NCI-H1436 (cell line): ENCODE results near the gene PLCG1.

Experiments
- DNase-seq: peaks from one replicate; lab custom pipeline; 2025; lab: John Stamatoyannopoulos, UW

The PLCG1 gene

DNA sequence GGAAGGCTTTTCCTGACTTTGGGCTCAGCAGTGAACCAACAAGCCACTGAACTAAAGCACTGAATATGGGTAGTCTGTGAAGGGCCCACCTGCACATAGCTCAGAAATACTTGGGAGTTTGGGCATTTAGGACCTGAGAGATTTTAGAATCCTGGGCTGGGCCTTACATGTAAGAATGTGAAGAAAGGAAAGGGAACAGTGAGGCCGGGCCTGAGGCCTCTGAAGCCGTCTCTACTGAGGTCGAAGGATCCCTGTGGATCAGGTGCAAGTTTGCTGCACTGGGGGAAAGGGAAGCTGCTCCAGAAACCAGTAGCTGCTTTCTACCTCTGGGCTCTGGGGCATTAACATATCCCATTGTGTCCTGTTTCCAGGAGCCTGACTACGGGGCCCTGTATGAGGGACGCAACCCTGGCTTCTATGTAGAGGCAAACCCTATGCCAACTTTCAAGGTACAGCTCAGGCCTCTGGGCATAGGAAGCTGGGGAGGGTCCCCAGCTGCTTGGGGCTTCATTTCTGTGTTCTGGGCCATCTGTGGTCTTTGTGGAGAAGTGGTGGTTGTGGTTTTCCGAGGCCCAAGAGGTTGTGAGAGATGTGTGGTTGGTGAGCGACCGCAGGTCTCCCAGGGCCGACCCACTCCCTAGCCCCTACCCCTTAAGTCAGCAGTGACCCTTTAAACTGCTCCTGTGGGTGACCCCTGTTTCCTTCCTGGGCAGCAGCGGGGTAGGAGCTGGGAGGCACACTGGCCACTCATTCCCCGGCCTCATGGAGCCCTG lies 30.3 kb downstream of the PLCG1 start:
- DNase-seq, result no peak

DNA sequence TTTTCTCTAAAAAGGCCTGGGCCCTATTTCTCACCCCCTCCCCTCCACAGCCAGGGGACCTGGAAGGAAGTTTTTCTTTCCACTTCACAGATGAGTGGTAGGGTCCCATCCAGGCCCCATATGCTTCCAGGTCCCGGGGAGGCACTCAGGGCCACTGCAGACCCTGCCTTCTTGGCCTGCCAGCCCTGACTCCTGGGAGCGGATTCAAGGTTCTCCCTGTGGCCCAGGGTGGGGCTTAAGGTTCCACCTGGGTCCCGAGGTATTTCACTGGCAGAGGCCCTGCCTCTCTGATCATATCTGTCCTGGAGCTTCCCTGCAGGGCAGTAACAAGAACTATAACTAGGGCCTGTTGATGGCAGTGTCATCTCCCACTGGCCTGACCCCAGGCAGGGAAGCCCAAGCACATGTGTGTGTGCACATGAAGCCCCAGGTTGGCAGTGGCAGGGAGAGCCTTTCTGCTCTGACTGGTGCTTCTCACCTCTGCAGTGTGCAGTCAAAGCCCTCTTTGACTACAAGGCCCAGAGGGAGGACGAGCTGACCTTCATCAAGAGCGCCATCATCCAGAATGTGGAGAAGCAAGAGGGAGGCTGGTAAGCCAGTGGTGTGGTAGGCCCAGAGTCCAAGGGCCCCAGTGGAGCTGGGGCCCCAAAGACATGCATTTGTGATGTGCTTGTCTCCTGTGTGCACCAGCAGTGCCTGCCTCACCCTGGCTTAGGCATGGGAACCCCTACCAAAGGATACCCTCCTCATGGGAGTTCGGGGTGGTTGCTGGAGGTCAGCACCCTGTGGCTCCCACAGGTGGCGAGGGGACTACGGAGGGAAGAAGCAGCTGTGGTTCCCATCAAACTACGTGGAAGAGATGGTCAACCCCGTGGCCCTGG lies 31.2 kb downstream of the PLCG1 start:
- DNase-seq, result no peak

DNA sequence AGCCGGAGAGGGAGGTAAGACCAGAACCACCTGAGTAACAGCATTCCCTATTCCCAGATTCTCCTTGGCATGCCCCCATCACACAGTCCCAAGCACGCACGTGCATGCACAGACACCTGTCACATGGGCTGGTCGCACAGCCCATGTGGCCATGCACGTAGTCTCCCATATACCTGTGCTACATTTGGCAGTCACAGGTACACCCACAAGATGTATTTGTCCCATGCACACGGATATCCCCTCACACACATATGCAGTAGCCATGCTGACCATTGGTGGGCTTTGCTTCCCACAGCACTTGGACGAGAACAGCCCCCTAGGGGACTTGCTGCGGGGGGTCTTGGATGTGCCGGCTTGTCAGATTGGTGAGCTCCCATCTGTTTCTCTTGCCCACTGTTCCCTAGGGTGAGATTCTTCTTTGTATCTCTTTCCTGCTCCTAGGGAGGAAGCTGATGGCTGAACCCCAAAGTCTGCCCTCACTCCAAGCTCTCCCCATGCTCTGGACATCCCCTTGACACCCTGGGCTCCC lies 31.9 kb downstream of the PLCG1 start:
- DNase-seq, result no peak

DNA sequence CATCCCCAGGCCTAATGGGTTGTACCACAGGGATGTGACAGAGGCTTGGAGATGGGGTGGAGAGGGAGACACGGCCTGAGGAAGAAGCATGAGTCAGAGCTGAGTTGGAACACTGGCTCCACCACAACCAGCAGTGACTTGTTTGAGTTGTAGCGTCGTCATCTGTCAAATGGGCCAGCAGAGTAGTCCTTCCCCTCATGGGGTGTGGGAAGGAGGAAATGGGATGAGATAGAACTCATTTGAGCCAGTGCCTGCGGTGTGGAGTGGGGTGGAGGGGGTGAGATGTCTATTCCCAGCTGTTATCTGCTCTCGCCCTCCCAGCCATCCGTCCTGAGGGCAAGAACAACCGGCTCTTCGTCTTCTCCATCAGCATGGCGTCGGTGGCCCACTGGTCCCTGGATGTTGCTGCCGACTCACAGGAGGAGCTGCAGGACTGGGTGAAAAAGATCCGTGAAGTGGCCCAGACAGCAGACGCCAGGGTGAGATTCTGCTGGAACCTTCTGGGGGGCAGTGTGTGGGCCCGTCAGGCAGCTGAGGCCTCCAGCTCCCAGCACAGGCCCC lies 32.5 kb downstream of the PLCG1 start:
- DNase-seq, result no peak

DNA sequence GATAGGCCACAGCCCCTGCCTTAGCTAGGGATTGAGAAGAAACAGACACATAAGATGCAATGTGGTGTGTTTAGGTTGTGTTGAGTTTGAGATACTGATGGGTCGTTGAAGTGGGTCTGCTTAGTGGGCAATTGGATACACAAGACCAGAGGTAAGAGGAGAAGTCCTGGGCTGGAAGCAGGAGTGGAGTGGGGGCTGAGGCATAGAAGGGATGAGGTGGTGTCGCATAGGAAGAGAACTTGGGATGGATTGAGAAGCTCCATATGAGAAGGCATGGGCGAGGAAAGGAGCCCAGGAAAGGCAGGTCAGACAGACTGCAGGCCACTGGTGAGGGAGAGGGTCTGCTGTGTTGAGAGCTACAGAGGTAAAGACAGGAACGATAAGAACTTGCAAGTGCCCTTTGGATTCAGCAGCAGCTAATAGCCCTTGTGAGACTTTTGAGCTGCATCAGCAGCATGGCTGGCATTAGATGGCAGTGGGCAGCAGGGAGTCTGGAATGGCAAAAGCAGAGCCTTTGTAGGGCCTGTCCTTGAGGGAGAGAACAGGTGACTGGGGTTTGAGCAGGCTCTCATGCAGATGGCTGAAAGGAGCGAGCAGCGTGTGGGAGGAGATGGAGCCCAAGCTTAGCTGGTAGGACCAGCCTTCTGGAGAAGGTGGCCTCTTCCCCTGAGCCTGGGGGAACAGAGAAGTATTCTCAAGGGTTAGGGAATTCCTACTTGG lies 33.2 kb downstream of the PLCG1 start:
- DNase-seq, result no peak

DNA sequence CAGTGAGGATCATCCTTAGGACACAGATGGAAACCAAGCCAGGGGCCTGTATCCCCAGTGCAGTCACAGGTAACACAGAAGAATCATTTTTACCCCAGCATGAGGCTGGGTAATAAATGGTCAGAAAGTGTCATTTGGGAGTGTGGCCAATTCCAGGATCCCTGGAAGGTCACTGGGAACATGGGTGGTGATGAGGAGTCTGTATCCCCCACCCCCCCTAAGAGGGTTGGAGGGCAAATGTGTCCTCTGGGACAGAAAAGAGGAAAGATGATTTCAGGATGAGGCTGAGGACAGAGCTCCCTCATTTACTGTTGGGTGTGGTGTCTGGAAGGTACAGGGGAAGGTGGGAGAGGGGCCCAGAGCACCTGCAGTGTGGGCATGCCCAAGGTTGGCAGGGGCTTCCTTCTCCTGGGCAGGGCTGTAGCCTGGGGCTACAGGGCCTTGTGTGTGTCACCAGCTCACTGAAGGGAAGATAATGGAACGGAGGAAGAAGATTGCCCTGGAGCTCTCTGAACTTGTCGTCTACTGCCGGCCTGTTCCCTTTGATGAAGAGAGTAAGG lies 34.5 kb downstream of the PLCG1 start:
- DNase-seq, result no peak

DNA sequence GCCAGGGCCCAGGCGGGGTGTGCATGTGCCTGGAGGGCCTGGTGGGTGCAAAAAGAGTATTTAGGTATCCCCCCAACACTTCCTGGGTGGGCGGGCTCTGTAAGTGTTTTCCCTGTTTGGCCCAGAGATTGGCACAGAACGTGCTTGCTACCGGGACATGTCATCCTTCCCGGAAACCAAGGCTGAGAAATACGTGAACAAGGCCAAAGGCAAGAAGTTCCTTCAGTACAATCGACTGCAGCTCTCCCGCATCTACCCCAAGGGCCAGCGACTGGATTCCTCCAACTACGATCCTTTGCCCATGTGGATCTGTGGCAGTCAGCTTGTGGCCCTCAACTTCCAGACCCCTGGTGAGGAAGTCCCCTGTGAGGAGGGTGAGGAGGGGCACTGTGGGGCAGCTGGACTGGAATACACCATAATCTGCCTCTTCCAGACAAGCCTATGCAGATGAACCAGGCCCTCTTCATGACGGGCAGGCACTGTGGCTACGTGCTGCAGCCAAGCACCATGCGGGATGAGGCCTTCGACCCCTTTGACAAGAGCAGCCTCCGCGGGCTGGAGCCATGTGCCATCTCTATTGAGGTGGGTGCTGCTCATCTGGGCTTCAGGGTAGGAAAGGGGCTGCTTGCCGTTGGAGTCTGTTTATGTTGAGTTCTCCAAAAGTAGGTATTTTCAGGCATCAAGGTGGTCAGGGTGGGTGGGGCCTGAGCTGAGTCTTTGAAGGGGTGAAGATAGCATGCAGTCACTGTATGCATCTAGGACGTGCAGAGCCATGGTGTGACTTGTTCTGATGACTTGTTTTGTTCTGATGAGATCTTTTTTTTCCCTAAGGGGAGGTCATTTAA lies 35.2 kb downstream of the PLCG1 start:
- DNase-seq, result no peak

DNA sequence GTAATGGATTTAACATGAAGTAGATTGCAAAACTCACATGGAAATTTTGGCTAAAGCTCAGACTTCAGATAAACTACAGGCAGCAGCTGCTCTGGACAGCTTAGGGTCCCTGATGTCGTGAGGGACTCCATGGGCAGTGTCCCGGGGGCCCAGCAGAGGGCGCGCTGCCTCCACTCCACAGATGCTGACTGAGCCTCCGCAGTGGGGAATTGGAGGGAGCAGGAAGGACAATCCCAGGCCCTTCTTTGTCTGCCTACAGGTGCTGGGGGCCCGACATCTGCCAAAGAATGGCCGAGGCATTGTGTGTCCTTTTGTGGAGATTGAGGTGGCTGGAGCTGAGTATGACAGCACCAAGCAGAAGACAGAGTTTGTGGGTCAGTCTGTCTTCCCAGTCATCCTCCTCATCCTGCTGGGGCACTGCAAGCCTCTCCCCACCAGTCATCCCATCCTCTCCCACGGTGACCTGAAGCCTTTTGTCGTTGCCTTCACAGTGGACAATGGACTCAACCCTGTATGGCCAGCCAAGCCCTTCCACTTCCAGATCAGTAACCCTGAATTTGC lies 35.9 kb downstream of the PLCG1 start:
- peak; percentile 47 for DNase-seq

DNA sequence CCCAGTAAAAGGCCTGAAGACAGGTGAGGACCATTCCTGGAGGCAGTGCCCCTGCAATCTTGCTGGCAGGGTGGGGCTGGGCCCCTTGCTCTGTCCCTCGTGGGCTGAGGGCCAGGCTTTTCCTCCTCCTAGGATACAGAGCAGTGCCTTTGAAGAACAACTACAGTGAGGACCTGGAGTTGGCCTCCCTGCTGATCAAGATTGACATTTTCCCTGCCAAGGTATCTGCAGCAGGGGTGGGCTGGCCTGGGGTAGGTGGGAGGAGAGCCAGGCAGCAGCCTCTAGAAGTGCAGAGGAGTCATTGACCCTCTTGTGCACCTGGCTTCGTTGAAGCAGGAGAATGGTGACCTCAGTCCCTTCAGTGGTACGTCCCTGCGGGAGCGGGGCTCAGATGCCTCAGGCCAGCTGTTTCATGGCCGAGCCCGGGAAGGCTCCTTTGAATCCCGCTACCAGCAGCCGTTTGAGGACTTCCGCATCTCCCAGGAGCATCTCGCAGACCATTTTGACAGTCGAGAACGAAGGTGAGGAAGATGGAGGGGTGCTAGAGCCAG lies 36.5 kb downstream of the PLCG1 start:
- no peak for DNase-seq

DNA sequence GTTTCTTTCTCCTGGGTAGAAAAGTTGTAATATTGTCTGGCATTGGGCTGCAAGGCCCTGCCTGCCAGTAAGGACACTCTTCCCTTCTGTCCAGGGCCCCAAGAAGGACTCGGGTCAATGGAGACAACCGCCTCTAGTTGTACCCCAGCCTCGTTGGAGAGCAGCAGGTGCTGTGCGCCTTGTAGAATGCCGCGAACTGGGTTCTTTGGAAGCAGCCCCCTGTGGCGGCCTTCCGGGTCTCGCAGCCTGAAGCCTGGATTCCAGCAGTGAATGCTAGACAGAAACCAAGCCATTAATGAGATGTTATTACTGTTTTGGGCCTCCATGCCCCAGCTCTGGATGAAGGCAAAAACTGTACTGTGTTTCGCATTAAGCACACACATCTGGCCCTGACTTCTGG lies 37.0 kb downstream of the PLCG1 start:
- no peak for DNase-seq

DNA sequence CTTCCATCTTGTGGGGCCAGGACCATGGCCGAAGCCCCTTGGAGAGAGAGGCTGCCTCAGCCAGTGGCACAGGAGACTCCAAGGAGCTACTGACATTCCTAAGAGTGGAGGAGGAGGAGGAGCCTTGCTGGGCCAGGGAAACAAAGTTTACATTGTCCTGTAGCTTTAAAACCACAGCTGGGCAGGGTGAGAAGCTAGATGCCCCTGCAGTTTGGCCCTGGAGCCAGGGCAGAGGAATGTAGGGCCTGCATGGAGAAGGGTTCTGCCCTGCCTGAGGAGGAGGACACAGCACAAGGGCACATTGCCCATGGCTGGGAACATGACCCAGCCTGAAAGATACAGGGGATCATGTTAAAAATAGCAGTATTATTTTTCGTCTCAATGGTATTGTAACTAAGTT lies 37.4 kb downstream of the PLCG1 start:
- DNase-seq, result no peak

DNA sequence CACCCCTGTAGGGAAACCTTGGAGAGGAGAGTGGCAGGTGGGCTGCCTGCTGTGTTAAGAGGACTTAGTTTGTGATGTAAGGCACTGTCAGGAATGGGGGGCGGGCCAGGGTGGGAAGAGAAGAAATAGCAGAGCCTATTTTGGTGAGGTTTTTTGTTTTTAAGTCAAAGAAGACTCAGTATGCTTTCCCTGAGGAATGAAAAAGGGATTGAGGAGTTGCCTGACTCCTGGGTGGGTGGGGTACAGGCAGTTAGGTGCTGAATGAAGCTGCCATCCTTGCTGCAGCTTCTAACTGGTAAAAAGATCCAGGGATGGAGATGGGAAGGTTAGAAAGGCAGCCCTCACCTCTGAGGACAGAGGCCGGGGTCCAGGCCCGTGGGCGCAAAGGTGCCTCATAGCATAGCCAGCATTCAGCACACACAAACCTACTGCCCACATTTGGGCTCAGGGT lies 37.9 kb downstream of the PLCG1 start:
- DNase-seq, result no peak

DNA sequence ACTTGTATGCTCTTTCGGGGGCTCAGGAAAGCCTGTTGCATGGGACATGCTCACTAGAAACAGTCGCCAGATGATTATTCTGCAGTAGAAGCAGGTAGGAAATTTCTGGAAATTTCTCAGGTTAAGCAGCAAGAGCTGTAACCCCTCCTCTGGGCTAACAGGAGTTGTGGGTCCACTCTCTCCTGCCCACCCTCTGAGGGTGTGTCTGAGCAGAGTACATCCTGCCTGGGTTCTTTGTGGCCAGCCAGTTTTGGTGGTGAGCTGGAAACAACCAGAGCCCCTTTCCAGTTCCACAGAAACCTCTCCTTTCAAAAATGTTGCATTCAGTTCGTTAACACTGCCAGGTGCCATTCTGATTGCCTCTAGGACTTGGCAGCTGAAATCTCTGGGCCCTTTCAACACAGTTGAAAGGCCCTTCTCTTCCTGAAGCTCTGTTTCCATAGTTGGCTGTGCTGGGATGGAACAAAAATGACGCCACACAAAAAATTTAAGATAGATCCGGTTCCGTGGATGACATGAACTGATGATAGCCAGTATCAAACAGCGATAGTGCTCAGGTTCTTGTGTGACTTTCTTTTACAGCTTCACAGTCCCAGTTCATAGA lies 38.5 kb downstream of the PLCG1 start:
- no peak for DNase-seq

DNA sequence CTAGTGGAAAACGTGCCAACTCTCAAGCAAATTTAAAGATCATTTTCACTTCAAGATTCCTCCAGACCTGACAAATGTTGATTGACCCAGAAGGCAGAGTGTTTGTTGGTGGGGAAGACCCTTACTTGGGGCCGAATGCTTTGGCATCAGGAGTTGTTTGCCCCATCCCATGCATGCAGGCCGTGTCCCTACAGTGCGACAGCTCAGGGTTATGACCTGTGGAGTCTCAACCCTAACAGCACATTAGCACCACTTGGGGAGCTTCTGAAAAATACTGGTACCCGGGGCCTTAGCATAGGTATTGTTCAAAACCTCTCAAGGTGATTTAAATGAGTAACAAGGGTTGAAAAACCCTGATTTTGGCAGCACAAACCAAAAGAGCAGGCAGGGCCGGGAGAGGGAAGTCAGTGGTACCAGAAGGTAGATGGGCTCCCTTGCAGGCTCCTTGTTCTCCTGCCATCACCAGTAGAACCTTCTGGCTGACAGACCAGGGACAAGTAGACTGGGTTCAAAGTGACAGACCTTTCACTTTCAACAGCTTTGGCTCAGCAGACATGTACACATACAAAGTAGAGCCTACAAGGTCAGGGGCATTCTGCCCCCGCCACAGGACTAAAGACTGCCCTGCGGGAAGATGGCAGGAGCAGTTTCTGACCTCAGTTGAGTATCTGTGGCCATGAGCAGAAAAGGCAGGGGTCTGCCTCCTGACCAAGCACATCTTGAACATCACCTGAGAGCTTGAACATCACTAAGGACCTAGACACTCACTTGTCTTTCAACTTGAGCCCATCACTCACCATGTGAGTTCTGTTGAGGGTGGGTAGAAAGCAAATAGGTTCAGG lies 39.6 kb downstream of the PLCG1 start:
- DNase-seq, result no peak

DNA sequence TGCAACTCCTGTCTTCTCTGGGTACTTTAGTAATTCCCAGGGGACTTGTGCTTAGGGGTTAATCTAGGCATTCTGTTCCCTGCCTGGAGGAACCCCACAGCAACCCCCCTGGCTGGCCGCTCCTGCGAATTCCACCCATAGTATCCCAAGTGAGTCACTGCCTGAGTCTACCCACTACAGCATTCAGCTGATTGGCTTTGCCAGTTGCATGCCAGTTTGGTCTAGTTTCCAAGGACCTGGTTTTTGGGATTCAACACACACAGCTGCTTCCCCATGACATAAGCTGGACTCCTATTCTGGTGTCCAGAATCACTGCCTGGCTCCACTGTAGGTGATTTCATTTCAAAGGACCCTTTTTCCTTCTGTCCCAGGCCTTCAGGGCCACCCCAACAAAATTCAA lies 40.3 kb downstream of the PLCG1 start:
- DNase-seq, result no peak

DNA sequence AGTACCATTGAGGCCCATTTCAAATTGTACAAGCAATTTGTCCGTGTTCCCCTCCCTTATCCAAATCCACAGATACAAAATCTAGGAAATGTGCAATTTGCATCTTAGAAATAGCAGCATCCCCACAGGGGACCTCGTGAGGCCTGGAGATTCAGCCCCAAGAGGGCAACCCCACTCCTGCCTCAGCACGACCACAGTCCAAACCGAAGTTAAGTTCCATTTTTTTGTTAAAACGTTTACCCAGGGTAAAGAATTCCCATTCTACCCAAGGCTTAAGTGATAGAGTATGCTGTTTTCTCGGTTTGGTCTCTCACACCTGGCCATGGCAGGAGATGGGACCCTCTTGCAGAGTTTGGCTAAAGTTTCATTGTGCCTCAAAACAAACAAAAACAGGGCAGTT lies 41.2 kb downstream of the PLCG1 start:
- DNase-seq, result no peak

DNA sequence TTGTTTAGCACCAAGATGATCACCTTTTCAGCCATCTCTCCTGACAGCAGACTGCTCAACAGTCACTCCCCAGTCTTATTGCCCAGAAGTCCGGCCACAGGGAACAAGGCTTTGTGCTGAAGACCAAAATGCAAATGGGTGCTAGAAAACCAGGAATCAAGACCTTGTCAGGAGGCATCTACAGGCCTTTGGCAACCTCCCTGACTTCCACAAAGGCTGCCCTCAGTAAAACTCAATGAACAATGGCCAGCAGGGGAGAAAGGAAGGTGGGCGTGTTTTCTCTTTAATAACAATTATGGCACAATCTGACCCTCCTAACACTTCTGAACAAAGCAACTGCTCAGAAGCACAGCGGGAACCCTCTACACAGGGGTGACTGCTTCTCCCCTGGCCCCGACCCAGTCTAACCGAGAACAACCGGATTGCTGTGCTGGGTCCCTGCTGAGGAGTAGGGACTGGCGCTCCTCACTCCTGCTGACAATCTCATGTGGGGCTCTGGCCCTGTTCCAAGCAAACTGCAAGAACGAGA lies 41.6 kb downstream of the PLCG1 start:
- no peak for DNase-seq

DNA sequence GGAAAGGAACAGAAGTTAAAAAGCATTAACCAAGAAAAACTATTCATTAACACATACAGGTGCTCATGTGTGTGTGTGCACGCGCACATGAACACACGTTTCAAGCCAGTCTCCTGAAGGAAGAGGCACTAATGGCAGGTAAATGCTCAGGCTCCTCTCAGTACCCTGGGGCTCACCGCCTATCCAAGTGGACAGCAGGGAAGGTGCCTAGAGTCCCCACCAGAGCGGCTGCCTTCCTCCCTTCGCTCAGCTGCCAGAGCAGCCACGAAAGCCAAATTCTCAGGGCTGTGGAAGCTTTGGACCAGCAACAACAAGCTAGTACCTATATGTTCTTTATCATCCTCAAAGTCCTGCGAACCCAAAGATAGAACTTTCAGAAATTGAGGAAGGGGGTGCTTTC lies 42.6 kb downstream of the PLCG1 start:
- DNase-seq, result no peak
